ENCODE data around the gene TBCA. TPM values are rescaled to one million over a fixed set of nuclear protein-coding genes. Genes with fewer than 3 reads are reported as not detected.

Gene TBCA
- total RNA-seq, 1 donor from 2014 or later = 232 TPM

DNA sequence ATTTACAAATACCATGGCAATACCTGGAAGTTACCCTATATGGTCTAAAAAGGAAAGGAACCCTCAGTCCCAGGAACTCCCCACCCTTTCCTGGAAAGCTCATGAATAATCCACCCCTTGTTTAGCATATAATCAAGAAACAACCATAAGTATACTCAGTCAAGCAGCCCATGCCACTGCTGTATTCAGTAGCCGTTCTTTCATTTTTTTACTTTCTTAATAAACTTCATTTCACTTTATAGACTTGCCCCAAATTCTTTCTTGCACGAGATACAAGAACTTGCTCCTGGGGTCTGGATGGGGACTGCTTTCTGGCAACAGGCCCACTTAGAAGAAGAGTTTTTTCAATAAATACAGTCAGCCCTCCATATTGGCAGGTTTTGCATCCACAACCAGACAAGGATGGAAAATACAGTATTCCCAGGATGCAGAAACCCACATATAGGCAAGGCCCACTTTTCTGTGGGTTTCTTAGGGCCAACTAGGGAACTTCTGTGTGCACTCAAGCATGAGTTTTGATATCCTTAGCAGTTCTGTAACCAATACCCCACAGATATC lies 2.8 kb upstream of the TBCA start:
- Mint-ChIP-seq H3K27ac (ENCODE audit: unreplicated experiment) (no peak overlapping the region), H3K27me3 (ENCODE audit: unreplicated experiment) (peaks cover 4% of the 10 kb centered on the region), H3K4me1 (ENCODE audit: unreplicated experiment) (peaks cover 18% of the 10 kb centered on the region), H3K9me3 (ENCODE audit: unreplicated experiment) (no peaks in the 10 kb centered on the region), H3K4me3 (ENCODE audit: unreplicated experiment) (no peak overlapping the region), H3K36me3 (ENCODE audit: low read depth, unreplicated experiment) (peaks cover 4% of the 10 kb centered on the region)
- no peak for DNase-seq (ENCODE audit: low spot score)
- TF ChIP-seq, protein P1, sequence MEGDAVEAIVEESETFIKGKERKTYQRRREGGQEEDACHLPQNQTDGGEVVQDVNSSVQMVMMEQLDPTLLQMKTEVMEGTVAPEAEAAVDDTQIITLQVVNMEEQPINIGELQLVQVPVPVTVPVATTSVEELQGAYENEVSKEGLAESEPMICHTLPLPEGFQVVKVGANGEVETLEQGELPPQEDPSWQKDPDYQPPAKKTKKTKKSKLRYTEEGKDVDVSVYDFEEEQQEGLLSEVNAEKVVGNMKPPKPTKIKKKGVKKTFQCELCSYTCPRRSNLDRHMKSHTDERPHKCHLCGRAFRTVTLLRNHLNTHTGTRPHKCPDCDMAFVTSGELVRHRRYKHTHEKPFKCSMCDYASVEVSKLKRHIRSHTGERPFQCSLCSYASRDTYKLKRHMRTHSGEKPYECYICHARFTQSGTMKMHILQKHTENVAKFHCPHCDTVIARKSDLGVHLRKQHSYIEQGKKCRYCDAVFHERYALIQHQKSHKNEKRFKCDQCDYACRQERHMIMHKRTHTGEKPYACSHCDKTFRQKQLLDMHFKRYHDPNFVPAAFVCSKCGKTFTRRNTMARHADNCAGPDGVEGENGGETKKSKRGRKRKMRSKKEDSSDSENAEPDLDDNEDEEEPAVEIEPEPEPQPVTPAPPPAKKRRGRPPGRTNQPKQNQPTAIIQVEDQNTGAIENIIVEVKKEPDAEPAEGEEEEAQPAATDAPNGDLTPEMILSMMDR (IDR thresholded peaks at IDR 0.05; ENCODE audit: unreplicated experiment) = no peak

DNA sequence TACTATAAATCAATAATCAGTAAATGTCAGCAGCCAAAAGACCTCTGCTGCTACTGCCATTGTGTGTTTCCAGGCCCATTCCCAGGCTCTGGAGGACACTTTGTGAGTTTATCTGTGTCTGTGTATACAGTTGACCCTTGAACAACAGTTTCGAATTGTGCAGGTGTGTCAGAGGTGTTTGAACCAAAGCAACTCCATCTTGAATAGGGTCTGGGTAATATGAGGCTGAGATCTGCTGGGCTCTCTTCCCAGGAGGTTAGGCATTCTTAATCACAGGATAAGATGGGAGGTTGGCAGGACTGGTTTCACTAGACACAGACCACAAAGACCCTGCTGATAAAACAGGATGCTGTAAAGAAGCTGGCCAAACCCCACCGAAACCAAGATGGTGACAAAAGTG lies 2.3 kb upstream of the TBCA start:
- Mint-ChIP-seq H3K4me3 (ENCODE audit: unreplicated experiment) (no peak overlapping the region), H3K4me1 (ENCODE audit: unreplicated experiment) (peaks cover 24% of the 10 kb centered on the region), H3K36me3 (ENCODE audit: low read depth, unreplicated experiment) (peaks cover 4% of the 10 kb centered on the region), H3K27ac (ENCODE audit: unreplicated experiment) (no peak overlapping the region), H3K9me3 (ENCODE audit: unreplicated experiment) (no peaks in the 10 kb centered on the region), H3K27me3 (ENCODE audit: unreplicated experiment) (peaks cover 4% of the 10 kb centered on the region)
- DNase-seq (ENCODE audit: low spot score) = no peak
- TF ChIP-seq, protein P1 (IDR thresholded peaks at IDR 0.05; ENCODE audit: unreplicated experiment) = no peak

DNA sequence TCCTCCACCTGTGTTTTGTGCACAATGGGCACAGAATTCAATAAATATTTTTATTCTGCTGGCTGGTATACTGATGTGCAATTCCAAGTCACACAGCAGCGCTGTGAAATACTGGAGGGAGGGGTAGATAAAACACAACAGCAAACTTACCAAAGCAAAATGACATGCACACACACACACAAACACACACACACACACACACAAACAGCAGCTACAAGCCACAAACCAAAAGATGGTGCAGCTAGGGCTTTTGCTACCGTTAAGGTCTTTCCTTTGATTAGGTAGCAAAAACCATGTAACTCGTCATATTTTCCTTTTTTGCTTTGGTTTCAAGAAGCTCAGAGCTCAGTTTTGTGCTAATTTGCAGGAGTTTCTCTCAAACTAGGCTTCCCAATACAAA lies 1.8 kb upstream of the TBCA start:
- H3K9me3 Mint-ChIP-seq (ENCODE audit: unreplicated experiment) = no peaks in the 10 kb centered on the region
- H3K4me1 Mint-ChIP-seq (ENCODE audit: unreplicated experiment) = peaks cover 26% of the 10 kb centered on the region

DNA sequence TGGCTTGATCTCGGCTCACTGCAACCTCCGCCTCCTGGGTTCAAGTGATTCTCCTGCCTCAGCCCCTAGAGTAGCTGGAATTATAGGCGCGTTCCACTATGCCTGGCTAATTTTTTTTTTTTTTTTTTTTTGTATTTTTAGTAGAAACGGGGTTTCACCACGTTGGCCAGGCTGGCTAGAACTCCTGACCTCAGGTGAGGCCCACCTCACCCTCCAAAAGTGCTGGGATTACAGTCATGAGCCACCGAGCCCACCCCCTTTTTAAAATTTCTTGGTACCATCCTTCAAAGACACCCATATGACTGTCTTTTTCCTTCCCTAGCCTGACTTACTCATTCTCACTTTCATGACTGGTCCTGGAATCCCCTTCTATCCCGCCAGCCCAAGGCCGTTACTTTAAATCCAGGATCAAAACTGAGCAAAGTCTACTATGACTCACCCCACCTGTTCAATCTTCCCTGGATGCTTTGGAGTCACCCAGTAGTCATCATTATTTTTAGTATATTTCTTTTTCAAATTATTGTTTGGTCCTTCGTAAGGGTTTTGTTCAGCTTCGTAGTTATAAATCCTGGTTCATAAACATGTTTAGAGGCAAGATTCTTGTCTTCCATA lies 1.2 kb upstream of the TBCA start:
- H3K27me3 Mint-ChIP-seq (ENCODE audit: unreplicated experiment) = peaks cover 4% of the 10 kb centered on the region
- peaks cover 4% of the 10 kb centered on the region for H3K36me3 Mint-ChIP-seq (ENCODE audit: low read depth, unreplicated experiment)
- no peaks in the 10 kb centered on the region for H3K9me3 Mint-ChIP-seq (ENCODE audit: unreplicated experiment)
- TF ChIP-seq, protein P1 (IDR thresholded peaks at IDR 0.05; ENCODE audit: unreplicated experiment) = no peak
- H3K4me3 Mint-ChIP-seq (ENCODE audit: unreplicated experiment) = no peak overlapping the region
- DNase-seq (ENCODE audit: low spot score) = no peak
- H3K4me1 Mint-ChIP-seq (ENCODE audit: unreplicated experiment) = peaks cover 26% of the 10 kb centered on the region
- no peak overlapping the region for H3K27ac Mint-ChIP-seq (ENCODE audit: unreplicated experiment)

More for the DNA sequence above, 1.8 kb upstream of the TBCA start:
- TF ChIP-seq, protein P1 (IDR thresholded peaks at IDR 0.05; ENCODE audit: unreplicated experiment) = no peak
- Mint-ChIP-seq H3K36me3 (ENCODE audit: low read depth, unreplicated experiment) (peaks cover 4% of the 10 kb centered on the region), H3K4me3 (ENCODE audit: unreplicated experiment) (no peak overlapping the region), H3K27me3 (ENCODE audit: unreplicated experiment) (peaks cover 4% of the 10 kb centered on the region), H3K27ac (ENCODE audit: unreplicated experiment) (no peak overlapping the region)
- no peak for DNase-seq (ENCODE audit: low spot score)

GRCh38 chr5:77776554-77777206 lies 541 bp upstream of the TBCA start:
- Mint-ChIP-seq H3K36me3 (ENCODE audit: low read depth, unreplicated experiment) (peaks cover 4% of the 10 kb centered on the region), H3K4me1 (ENCODE audit: unreplicated experiment) (peaks cover 26% of the 10 kb centered on the region), H3K9me3 (ENCODE audit: unreplicated experiment) (no peaks in the 10 kb centered on the region), H3K27me3 (ENCODE audit: unreplicated experiment) (peaks cover 4% of the 10 kb centered on the region), H3K4me3 (ENCODE audit: unreplicated experiment) (peak overlapping the region; percentile 94), H3K27ac (ENCODE audit: unreplicated experiment) (peak overlapping the region; percentile 89)
- no peak for DNase-seq (ENCODE audit: low spot score)
- TF ChIP-seq, protein P1 (IDR thresholded peaks at IDR 0.05; ENCODE audit: unreplicated experiment) = no peak
